GM19240 (cell line): ENCODE data around the gene MTRF1.
"Not testable (repeated sequence)": the region's sequence is repeated elsewhere in the genome, so short reads cannot be mapped to it uniquely, and the experiment has no call there.

Experiments
- DNase-seq: peaks from one replicate; pipeline ENCODE4 v3.0.0; 2011; ENCODE audit warnings: low spot score; ENCODE audit not compliant: insufficient read length

MTRF1 gene

DNA sequence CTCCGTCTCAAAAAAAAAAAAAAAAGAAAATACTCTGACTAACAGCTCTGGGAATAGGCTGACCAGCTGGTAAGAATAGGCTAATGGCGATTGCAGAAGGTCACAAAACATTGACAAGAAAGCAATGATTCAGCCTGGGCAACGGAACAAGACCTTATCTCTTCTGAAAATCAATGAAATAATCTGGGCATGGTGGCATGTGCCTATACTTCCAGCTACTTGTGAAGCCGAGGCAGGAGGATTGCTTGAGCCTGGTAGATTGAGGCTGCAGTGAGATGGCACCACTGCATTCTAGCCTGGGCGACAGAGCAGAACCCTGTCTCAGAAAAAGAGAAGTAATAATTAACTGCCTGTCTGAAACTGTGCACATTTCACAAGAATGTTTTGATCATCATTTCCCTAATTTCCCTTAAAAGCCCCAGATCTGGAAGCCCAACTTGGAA is 18.8 kb upstream of the MTRF1 start:
- no peak for DNase-seq

DNA sequence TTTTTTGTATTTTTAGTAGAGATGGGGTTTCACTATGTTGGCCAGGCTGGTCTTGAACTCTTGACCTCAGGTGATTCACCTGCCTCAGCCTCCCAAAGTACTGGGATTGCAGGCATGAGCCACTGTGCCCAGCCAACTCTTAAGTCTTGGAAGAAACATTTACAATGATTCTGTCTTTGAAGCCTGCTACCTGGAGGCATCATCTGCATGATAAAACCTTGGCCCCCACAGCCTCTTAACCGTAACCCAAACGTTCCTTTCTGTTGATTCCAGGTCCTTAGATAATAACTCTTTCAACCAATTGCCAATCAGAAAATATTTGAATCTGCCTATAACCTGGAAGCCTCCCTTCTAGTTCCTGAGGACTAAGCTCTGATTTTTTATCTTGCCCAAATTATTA is 15.8 kb upstream of the MTRF1 start:
- not testable (repeated sequence) for DNase-seq

DNA sequence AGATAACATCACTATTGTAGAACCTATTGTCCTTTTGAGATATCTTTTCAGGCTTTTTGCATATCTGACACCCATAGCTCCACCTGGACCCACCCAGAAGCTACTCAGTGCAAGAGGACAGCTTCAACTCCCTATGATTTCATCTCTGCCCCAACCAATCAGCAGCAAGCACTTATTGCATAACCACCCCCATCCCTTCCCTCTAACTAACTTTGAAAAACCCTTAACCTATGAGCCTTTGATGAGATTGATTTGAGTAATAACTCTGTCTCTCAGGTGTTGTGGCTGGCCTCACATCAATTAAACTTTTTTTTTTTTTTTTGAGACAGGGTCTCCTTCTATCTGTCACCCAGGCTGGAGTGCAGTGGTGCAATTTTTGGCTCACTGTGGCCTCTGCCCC is 13.4 kb upstream of the MTRF1 start:
- no peak for DNase-seq

DNA sequence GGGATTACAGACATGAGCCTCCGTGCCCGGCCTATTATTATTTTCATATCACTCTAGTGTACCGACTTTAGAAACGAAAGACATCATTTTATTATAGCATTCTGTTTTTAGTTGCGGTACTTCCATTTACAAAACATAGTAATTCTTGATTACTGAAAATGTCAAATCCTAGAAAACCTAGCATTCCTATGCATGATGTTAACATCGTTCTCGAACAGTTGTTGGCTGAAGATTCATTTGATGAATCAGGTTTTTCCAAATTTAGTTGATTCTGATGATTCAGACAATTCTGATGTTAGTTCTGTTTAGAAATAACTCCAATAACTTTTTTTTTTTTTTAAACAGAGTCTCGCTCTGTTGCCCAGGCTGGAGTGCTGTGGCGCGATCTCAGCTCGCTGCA is 11.5 kb upstream of the MTRF1 start:
- DNase-seq: no peak

DNA sequence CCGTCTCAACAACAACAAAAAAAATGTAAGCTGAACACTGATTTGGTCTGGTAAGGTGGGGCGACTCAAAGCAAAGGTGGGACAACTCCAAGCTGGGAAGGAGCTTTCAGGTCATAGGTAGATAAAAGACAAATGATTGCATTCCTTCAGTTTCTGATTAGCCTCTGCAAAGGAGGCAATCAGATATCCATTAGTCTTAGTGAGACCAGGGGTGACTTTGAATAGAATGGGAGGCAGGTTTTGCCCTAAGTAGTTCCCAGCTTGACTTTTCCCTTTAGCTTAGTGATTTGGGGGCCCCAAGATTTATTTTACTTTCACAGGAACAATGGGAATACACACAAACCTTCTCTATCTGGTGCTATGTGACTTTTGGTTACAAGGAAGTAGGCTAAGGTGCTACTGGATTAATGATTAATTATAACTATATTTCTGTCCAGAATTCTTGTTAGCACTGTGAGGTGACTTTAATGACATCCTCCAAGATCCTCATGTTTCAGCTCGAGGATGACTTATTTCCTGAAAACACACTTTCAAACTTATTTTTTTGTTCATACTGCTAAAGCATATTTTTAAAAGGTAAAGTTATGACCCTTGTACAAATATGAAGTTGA is 10.6 kb upstream of the MTRF1 start:
- no peak for DNase-seq

DNA sequence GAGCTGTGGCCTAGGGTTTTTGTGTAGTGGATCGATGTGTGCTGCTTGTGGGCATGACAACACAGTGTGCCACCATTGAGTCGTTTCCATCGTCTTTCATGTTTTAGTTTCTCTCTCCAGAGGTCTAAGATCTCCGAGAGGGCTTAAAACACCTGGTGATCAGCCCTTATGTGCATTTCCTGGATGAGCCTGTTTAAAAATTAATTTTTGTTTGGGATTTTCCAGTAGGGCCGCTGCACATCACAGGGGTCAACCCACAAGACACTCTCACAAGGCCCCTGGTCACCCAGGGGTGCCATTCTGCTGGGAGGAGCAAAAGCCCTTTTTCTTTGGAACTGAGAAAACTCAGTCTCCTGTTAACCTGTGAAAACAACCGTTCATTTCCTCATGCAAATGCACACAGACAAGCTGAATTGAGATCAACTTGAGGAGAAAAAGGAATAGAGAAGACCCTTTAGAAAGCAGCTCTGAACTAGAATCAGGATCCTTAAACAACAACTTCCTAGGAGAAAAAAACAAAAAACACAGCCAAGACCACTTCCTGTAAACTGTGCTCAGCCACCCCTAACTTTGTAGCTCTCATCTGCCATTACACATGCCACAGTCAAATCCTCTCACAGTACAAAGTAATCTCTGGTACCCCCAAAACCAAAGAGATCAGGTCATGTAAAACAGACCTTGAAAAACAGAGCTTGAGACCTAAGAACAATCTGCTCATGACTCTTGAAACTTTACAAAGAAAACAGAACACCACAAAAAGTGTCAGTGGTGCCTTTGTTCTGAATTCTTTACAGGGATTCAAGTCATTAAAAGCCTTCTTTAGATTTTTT is 8.3 kb upstream of the MTRF1 start:
- DNase-seq: no peak

DNA sequence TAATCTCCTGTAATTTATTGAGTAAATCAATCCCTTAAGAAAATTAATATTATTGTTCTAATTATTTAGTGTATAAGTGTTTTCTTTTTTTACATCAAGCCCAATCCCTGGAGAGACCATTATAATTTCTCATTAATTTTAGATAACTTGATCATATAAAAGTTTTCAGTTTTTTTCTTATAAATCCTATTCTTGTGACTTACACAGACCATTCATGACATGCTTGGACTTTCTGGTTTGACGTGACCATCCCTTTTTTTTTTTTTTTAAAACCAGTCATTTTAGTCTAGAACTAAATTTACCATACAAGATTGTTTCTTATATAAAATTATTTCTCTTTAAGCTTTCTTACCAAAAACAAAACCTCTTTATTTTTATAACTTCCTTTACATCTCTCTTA is 5.4 kb upstream of the MTRF1 start:
- no peak for DNase-seq

DNA sequence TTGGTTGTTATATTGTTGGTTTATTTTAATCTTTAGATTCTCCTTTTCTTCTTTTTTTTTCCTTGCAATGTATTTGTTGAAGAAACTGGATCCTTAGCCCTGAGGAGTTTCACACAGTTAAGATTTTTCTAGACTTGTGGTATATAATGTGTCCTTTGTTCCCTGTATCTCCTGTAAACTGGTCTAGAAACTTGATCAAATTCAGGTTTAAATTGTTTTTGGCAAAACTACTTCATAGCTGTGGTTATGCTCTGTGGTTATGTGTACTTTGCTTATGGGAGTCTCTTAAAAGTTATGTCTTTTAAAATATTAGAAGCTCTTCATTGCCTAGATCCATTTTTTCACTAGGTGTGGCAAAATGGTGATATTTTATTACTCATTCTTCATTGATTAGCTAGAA is 3.7 kb upstream of the MTRF1 start:
- DNase-seq: no peak

DNA sequence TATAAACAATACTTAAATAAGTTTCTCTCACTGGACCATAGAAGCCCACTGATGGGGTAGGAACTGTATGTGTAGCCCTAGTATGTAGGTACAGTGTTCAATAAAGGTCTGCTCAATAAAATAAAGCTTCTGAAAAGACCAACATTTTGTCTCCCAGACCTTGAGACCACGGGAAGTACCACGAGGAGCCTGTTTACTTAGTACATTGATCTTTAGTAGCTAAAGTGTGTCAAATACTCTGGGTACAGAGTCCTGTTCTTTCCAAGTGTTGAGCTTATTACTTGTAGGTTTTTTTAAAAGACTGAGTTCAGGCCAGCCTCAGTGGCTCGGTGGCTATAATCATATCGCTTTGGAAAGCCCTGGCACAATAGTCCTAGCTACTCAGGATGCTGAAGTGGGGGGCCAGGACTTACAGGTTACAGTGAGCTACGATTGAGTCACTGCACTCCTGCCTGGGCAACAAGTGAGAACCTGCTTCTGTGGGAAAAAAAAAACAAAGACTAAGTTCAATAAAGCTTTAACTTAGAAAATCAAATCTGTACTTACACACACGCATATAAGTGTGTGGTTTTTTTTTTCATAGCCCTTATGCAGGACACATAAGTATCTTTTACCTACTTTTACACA is 3.4 kb downstream of the MTRF1 start:
- DNase-seq: no peak

DNA sequence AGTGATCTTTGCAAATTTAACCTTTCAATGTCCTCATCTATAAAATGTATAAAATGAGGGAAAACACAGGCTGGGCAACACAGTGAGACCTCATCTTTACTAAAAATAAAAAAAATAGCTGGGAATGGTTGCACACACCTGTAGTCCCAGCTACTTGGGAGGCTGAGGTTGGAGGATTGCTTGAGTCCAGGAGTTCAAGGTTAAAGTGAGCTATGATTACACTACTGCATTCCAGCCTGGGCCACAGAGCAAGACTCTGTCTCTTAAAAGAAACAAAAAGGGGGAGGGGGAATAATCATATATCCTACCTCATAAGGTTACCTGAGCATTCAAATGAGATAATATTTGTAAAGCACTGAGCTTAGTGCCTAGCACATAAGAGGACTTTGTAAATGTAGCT is 5.8 kb downstream of the MTRF1 start:
- DNase-seq: no peak

DNA sequence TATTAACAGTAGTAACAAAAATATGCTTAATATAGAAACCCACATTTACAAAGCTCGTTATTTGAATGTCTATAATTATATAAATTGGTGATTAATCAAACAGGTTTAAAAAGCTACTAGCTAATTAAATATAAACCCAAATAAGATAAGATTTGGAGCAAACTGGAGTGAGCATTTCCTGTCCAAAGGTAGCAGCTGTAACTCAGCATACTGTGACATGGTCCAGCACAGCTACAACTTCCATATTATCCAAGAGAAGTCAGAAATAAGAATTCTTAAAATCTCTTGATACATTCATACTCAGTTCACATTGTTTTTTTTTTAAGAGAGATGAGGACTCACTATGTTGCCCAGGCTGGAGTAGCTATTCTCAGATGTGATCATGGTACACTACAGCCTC is 8.5 kb downstream of the MTRF1 start:
- no peak for DNase-seq

DNA sequence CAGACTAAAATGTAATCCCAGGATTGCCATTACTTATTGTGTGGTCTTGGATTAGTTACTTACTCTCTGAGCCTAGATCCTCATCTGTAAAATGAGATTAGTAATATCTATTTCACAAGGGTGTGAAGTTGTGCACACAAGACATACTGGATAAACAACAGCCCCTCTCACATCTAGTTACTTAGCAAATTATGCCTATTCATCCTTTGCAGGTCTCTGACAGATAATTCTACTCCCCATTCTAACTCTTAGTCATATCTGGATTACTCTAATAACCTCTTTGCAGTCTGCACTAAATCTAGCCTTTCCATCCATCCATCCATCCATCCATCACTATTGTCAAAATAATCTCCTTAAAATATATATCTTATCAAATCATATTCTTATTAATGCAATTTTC is 12.4 kb downstream of the MTRF1 start:
- no peak for DNase-seq

DNA sequence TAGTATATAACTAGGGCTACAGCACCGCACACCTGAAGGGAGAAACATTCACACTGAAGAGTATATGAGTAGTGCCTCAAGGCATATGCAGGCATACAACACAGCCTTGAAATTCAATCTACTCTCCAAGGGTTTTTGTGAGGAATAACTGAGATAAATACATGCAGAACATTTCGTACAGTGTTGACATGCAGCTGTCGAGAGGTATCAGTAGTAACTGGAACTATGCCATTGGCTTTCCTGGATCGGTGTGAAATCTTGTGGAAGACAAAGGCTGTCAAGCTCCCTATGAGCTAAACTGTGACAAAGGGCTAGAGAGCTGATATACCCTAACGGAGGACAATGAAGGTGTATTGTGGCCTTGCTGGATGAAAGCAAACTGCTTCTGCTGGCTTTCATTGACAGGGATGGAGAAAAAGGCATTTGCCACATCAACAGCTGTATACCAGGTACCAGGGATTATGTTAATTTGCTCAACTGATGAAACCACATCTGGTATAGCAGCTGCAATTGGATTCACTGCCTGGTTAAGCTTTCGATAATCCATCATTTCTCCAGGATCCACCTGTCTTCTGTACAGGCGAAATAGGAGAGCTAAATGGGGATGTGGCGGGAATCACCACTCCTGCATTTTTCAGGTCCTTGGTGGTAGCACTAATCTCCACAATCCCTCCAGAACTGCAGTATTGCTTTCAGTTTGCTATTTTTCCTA is 16.3 kb downstream of the MTRF1 start:
- no peak for DNase-seq

DNA sequence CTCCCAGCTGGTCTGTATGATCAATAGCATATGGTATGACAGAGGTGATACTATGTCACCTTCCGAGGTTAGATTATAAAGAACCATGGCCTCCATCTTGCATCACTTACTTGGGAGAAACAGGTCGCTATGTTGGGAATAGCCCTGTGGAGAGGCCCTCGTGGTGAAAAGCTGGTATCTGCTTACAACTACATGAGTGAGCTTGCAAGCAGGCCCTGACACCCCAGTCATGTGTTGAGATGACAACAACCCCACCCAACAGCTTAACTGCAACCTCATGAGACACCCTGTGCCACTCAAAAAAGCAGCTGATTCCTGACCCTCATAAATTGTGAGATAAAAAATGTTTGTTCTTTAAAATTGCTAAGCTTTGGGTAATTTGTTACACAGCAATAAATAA is 18.8 kb downstream of the MTRF1 start:
- no peak for DNase-seq

DNA sequence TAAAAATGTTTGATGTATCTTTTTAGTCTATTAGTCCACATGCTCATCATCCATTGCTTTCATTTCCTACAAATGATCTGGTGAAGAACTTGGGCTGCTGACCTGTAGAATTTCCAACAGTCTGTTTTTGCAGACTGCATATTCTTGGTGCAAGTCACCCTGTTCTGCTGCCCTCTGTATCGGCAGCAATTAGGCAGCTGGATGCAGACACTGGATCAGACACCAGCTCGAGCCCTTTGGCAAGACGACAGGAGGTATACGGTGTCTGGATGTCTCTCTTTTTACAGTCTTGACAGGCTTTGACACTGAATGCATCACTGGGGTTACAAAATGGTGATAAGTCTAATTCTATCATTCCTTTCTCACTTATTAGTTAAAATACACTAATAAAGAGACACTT is 21.8 kb downstream of the MTRF1 start:
- no peak for DNase-seq

DNA sequence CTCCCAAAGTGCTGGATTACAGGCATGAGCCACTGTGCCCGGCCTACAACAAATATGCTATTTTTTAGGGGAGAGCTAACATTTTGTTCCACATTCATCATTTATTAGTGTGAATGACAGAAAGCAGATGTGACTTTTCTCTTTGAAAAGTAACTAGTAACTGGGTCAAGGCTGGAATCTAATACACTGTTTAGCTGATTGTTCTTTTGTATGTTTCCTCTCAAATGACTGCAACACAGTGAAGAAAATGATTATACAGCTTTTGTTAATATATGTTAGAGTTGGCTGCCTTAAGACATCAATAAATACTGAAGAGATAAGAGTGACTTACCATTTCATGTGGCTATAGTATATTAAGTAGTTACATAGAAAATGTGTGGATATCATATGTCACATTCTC is 27.0 kb downstream of the MTRF1 start:
- DNase-seq: no peak

DNA sequence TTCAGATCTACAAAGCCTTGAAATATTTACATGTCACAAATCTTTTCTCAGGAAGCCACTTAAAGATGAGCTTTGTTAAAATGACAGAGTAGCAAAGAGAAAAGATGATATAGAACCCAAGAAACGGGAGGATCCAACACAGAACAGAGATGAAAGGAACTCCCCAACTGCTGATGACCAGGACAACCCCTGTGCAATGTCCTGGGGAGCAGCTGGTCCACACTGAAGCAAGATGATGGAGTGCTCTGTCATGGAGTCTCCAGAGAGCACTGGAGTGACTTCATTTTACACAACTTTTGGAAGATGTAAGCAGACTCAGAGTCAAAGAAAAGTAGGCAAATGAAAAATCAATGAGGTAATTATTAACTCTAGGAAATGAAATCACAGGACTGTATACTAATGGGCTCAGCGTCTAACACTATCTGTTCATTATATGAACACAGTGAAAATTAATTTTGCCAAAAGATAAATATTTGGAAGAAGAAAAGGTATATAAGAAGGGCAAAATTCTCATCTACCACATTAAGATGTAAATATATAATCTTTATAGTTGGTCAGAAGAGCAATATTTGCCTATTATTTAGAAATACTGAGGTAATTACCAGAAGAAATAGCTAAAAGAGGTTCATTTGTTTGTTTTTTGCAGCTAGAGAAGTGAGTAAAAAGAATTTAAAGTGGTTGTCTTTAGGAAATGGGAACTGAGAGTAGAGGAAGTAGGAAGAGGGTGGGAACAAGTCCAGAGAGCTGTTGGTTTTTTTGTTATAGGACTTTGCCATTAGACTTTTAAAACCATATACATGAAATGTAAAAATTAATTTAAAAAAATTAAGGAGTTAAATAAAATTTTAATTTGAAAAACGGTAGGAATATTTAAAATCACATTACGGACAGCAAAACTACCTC is 30.5 kb downstream of the MTRF1 start:
- no peak for DNase-seq

DNA sequence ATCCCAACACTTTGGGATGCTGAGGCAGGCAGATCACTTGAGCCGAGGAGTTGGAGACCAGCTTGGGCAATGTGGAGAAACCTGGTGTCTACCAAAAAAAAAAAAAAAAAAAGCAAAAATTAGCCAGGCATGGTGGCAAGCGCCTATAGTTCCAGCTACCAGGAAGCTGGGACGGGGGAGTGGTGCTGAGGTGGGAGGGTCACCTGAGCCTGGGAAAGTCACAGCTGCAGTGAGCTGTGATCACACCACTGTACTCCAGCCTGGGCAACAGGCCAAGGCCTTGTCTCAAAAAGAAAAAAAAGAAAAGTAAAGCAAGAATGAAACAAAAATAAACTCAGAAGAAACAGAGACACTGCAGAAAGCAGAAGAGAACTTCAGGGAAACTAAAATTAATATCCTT is 31.6 kb downstream of the MTRF1 start:
- DNase-seq: no peak

DNA sequence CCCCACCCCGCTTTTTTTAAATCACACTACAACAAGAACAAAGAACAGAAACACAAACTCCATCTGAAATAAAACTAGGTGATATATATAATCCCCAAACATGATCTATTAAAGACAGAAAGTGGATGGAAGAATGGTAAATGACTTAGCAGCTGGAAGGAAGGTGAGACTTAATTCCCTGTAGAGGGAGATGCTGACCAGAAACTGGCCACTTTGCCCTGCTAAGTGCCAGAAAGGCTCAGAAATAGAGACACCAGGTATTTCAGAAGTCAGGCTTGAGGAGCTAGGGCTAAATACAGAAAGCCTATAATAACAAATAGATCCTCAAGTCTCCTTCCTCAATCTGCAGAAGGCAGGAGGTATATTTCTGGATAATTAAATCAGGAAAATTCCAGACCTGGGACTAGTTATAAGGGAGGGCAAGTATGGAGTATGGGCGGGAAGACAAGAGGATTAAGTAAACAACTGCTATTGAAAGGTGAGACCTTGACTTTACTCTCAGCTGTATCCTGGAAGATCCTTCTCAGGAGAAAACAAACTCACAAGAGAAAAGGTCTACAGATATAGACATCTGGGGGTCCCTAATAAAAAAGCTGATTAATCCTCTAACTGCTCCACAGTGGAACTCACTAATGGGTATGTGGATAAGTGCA is 32.2 kb downstream of the MTRF1 start:
- DNase-seq: no peak

DNA sequence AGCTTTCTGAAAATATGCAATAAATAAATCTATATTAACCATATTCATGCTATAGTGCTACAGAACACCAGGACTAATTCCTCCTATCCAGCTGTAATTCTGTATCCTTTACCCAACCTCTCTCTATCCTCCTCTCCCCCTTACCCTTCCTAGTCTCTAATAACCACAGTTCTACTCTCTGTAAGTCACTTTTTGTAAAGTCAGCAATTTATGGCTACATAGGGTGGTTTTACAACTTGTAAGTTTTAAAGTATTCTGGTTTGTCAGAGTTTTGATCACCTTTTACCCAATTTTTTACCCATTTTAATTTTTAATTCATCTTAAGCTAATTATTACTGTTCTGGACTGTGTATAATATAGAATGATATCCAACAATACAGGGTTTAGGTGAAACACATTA is 34.0 kb downstream of the MTRF1 start:
- DNase-seq: no peak
